ENCODE measurements around the gene HMX2. TPM values are rescaled to one million over a fixed set of nuclear protein-coding genes. Genes with fewer than 3 reads are reported as not detected.

The HMX2 gene
- total RNA-seq, 1 experiment from 2014 or later, result 2.7 TPM

DNA sequence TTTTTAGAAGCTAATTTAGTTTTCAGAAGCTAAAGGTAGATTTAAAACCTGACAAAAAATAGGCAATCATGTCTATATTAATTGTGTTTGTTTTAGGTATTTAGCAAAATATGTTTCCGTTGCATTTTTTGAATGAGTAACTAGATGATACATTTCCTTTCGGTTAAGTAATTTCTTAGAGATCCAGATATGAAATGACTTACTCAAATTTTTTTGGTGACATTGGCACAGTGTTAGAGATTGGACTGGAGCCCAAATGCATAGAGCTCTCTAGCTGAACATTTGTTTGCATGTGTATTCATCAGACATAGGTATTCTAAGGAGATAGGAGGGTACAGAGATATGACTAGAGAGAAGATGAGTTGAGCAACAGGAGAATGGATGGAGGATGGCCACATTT, 8.1 kb downstream of the HMX2 start:
- intact Hi-C loops (cut with micrococcal nuclease; ENCODE audit: unreplicated experiment) (no loop called here), in situ Hi-C loops (cut with HindIII; ENCODE audit: low pct_unique_long_range_greater_than_20kb, low sequenced_read_pairs) (no loop called here)
- TF ChIP-seq CTCF (IDR thresholded peaks at IDR 0.05), result no peak
- TF ChIP-seq SIN3A (IDR thresholded peaks at IDR 0.05; ENCODE audit: borderline replicate concordance, insufficient read depth, low read depth, low read length), result no peak
- TF ChIP-seq POLR2AphosphoS5 (IDR thresholded peaks at IDR 0.05; ENCODE audit: low read depth, low read length), result no peak
- TF ChIP-seq TCF7L2 (IDR thresholded peaks at IDR 0.05; ENCODE audit: low read depth, low read length), result no peak
- TF ChIP-seq, protein P1, sequence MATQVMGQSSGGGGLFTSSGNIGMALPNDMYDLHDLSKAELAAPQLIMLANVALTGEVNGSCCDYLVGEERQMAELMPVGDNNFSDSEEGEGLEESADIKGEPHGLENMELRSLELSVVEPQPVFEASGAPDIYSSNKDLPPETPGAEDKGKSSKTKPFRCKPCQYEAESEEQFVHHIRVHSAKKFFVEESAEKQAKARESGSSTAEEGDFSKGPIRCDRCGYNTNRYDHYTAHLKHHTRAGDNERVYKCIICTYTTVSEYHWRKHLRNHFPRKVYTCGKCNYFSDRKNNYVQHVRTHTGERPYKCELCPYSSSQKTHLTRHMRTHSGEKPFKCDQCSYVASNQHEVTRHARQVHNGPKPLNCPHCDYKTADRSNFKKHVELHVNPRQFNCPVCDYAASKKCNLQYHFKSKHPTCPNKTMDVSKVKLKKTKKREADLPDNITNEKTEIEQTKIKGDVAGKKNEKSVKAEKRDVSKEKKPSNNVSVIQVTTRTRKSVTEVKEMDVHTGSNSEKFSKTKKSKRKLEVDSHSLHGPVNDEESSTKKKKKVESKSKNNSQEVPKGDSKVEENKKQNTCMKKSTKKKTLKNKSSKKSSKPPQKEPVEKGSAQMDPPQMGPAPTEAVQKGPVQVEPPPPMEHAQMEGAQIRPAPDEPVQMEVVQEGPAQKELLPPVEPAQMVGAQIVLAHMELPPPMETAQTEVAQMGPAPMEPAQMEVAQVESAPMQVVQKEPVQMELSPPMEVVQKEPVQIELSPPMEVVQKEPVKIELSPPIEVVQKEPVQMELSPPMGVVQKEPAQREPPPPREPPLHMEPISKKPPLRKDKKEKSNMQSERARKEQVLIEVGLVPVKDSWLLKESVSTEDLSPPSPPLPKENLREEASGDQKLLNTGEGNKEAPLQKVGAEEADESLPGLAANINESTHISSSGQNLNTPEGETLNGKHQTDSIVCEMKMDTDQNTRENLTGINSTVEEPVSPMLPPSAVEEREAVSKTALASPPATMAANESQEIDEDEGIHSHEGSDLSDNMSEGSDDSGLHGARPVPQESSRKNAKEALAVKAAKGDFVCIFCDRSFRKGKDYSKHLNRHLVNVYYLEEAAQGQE (IDR thresholded peaks at IDR 0.05; ENCODE audit: insufficient read depth in 1 of 2, low read depth in 2 of 2, low read length in 1 of 2), result no peak
- Histone ChIP-seq H3K27me3 (ENCODE audit: control insufficient read depth, insufficient read depth, low read length) (no peaks in the 10 kb centered on the region), H3K4me1 (ENCODE audit: control insufficient read depth, insufficient read depth, low read length) (peaks cover 54% of the 10 kb centered on the region), H3K36me3 (ENCODE audit: control insufficient read depth, insufficient read depth, low read length) (peaks cover 53% of the 10 kb centered on the region), H3K27ac (ENCODE audit: low read length) (peak overlapping the region; percentile 90), H3K9me3 (ENCODE audit: control insufficient read depth, insufficient read depth, low read depth, low read length) (no peaks in the 10 kb centered on the region), H3K4me3 (ENCODE audit: low read depth in 2 of 2, low read length in 2 of 2) (peak overlapping the region; percentile 81 to 85)
- DNase-seq (ENCODE audit: low read depth, low spot score) (no peak), ATAC-seq (no peak)
- CTCF ChIA-PET, result no interaction called here
- POLR2A ChIA-PET, result interaction anchor here (0.6 kb wide), 1 partner anchor 29 kb away, joined by 4 read pairs; no protein-coding TSS in a partner anchor
- TSS peak; percentile 49 for BruUV-seq (replicated peaks)

GRCh38 chr10:123157210-123157609, 9.3 kb downstream of the HMX2 start:
- ChIA-PET POLR2A (no interaction called here), CTCF (interaction anchor here (0.6 kb wide), 1 partner anchor 9 kb away, joined by 3 read pairs; no protein-coding TSS in a partner anchor)
- Histone ChIP-seq H3K27ac (ENCODE audit: low read length) (0 out of 2 replicates have a peak overlapping the region, but pooled peaks have one; percentile 20), H3K36me3 (ENCODE audit: control insufficient read depth, insufficient read depth, low read length) (peaks cover 64% of the 10 kb centered on the region), H3K9me3 (ENCODE audit: control insufficient read depth, insufficient read depth, low read depth, low read length) (no peaks in the 10 kb centered on the region), H3K27me3 (ENCODE audit: control insufficient read depth, insufficient read depth, low read length) (no peaks in the 10 kb centered on the region), H3K4me3 (ENCODE audit: low read depth in 2 of 2, low read length in 2 of 2) (no peak overlapping the region), H3K4me1 (ENCODE audit: control insufficient read depth, insufficient read depth, low read length) (peaks cover 42% of the 10 kb centered on the region)
- DNase-seq (ENCODE audit: low read depth, low spot score) (no peak), ATAC-seq (no peak)
- intact Hi-C loops (cut with micrococcal nuclease; ENCODE audit: unreplicated experiment), result no loop called here
- TF ChIP-seq SIN3A (IDR thresholded peaks at IDR 0.05; ENCODE audit: borderline replicate concordance, insufficient read depth, low read depth, low read length), result no peak
- TF ChIP-seq, protein P1 (IDR thresholded peaks at IDR 0.05; ENCODE audit: insufficient read depth in 1 of 2, low read depth in 2 of 2, low read length in 1 of 2), result no peak
- TF ChIP-seq POLR2AphosphoS5 (IDR thresholded peaks at IDR 0.05; ENCODE audit: low read depth, low read length), result no peak
- in situ Hi-C loops (cut with HindIII; ENCODE audit: low pct_unique_long_range_greater_than_20kb, low sequenced_read_pairs), result no loop called here
- BruUV-seq (replicated peaks), result no TSS peak

Measured in Panc1 (cell line).